Activated CD4-positive, alpha-beta T cell treated with anti-CD3 and anti-CD28 coated beads, Interleukin-2, amount 50 U/mL, for 1 hour (primary cell): ENCODE data around the gene ABI3.
A peak's percentile ranks its signal among the peaks of the same experiment; 100 is the strongest.

ENCODE experiments used
- DNase-seq: peaks from one replicate; pipeline ENCODE4 v3.0.0-alpha.2; 2020

Gene ABI3

DNA sequence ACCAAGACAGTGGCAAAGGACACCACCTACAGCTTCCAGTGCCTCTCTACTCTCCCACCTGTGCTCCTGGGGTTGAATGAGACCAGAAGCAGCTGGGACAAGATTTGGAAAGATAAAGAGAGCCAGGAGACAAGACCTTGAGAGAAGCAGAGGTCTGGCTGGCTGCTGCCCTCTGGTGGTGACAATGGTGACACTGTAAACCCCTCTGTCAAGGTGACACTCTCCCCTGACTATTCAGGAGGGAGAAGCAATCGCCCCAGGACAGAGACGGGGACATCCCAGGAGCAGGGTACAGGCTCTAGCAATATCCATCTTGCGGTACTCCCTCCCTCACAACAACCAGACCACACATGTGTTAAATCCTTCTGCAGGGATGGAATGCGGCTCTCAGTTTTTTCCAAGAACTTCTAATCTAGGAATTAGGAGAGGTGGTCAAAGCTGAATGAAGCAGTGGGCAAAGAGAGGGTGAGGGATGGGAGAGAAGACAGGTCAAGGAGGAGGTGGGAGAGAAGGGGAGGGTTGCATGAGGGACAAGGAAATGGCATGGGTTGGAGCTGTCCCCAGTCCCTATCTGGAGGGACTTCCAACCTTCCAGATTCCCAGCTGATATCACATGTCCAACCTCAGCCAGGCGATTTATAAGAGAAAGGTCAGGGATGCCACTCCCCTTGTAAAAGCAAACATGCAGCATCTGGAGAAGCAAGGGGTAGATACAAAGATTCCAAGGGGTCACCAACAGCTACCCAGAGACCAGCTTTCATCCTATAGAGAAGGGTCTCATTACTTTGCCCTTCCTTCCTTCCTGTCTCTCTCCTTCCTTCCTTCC, 17.1 kb downstream of the ABI3 start:
- peak; percentile 80 for DNase-seq

DNA sequence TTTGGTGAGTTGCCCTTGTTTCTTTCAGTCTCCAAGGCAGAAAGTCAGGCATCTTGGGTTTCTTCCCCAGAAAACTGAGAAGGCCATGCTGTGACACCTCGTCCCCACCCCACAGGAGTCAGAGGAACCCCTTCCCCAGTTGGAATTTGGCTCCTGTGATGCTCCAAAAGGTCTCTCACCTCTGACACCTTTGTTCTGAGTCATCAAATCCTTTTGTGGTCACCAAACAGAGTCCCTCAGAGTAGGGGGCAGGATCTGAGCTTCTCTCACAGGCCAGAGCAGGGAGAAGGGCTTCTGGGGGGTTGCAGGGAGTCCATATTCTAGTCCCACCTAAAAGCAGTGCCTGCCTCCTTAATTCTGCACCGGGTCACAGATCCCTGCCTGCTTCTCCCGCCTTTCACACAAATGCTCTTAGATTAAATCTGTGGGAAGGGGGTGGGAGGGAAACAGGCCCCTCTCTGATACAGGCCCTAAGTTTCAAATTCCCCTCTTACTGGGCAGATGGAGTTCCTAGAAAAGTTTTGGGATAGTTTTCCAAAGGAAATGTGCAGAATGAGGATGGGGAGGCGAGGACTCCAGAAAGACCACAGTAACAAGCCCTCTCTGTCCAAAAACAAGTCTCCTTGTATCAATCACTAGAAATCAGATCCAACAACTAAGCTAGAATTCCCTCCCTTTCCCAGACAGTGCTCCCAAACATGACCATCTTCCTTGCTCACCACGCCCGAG, 18.7 kb downstream of the ABI3 start:
- no peak for DNase-seq

DNA sequence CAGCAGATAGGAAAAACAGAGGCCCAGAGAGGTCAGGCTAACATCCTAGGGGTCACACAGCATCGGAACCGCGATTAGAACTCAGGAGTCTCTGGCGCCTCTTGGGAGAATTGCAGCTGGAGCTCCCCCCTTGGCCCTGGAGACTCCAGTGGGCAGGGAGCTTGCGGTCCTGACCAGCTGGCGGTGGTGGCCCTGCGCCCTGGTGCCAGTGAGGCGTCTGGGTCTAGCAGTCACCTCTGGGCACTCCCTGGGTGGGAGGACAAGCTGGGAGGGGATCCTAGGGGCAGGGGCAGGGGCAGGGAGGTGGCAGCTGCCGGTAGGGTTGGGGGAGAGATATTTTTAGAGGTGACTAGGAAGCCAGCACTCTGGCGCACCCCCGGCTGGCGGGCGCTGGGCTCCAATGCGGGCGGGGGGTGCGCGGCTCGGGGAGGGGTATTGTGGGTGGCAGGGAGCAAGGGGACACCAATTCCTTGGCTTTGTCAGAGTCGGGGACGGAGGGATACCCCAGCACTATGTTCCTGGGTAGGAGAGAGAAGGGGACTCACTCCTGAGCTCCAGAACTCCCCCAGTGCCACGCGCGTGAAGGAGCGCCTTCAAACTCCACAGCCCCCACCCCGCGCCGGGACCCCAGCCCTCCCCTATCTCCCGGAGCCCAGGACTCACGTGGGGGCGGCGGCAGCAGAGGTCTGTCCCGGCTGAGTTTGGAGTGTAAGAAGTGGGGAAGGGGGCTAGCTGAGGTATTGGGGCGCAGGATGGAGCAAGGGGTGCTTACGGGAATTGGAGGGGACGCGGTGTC, 19.5 kb downstream of the ABI3 start:
- DNase-seq = no peak

DNA sequence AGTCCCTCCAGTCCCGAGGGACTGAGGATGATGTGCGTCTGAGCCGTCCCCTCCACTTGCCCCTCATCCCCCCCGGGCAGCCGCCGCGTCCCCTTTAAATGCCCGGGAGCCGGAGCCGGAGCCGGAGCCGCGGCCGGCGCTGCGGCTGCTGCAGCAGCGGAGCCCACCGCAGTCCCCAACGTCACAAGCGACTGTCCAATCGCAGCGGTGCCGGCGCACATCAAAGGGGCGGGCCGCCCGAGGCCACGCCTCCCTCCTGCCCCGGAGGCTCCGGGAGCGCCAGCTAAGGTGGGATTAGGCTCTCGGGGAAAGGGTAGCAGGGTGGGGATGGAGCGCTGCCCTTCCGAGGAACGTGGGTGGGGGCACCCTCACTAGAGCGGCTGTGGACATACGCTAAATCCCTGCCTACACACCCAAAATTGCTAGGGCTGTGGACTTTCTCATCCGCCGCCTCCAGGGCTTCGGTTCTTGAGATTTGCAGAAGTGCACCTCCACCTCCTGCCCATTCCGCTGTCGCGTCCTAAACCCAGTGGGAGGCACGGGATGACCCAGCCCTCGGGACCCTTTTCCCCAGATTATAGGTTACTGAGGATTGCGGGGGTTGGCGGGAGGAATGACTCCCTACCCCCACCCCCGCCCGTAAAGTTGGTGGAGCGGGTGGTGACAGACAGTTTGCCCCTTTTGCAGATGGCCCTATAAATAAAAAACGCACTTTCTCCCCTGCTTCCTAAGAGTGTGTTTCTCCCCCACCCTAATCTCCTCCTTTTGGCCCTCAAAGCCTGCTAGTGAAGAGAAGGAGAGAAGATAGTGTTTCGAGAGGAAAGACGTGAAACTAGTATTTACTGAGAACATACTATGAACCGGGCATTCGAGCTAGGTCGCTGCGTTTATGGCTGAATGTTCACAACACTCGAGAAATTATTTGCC, 20.4 kb downstream of the ABI3 start, which contains the start of gene PHOSPHO1:
TSS of gene PHOSPHO1 (minus strand) at position 152 of the 927 bp plus-strand sequence. CDS start 4,096 bp downstream, outside the sequence.
- DNase-seq = peak; percentile 85

DNA sequence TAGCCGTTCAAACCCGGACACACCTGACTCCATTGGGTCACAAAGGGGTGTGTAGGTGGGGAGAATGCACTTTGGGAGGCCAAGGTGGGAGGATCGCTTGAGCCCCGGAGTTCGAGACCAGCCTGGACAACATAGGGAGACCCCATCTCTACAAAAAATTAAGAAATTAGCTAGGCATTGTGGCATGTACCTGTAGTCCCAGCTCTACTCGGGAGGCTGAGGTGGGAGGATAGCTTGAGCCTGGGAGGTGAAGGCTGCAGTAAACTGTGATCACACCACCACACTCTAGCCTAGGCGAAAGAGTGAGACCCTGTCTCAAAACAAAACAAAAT, 21.0 kb downstream of the ABI3 start:
- DNase-seq = no peak

DNA sequence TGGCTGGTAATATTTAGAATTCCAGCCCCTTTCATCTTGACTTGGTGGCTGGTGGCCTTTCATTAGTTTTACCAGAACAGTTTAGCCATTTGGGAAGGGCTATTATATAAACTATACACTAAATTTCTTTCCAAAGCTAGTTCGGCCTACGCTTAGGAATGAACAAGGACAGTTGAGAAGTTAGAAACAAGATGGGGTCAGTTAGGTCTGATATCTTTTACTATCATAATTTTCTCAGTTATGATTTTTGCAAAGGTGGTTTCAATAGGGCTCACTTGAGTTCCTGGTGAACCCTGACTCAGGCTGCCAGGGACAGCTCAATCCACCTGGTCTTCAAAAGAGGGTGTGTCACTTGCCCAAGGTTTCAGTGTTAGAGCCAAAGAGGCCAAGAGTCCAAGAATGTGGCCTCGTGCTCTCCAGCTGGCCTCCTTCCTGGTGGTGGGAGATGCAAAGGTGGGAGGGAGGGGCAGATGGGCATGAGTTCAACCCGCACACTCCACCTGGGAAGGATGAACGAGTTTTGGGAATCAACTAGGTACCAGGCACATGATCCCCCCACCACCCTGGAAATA, 24.1 kb downstream of the ABI3 start:
- DNase-seq = no peak

DNA sequence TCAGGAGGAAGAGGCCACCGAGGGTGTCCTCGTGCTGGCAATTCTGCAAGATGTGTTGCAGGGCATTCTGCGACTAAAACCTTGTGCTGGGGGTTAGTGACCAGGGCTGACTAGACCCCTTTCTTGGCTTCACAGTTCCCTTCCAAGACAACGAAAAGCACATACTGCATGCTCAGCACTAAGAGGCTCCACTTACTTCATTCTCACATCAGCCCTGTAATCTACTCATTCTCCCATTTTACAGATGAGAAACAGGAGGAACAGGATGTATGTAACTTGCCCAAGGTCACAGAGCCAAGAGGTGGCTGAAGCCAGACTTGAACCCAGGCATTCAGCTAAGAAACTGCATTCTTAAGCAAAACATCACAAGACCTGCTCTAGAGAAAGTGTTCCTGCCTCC, 25.4 kb downstream of the ABI3 start:
- DNase-seq = no peak

DNA sequence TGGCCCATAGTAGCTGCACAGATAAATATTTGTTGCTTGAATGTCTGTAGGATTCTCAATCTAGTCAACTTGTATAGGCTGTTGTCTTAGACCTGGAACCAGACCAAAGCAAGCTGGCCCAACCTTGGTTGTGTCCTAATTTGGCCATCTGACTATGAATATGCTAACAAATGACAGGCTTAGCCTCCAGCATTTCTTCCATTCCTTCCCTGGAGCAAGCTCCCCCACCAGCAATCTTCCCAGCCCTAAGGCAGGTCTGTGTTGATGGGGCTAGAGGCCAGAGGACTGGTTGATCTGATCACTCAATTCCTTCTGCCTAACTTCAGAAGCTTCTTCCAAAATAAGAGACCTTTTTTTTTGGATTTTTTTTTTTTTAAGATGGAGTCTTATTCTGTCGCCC, 29.5 kb downstream of the ABI3 start:
- no peak for DNase-seq

DNA sequence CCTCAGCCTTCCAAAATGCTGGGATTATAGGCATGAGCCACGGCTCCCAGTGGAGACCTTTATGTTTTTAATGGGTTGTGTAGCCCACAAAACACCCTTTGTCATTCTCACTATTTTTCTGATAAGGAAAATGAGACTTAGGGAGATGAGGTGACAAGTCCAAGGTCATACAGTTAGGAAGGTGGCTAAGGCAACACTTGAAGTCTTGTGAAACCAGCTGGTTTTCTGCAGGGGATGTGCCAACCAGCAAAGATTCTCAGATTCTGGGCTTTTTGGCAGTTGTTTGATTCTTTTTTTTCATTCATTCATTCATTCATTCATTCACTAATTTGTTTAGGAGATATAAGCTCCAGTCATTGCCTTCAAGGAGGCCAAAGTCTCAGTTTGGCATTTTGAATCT, 30.1 kb downstream of the ABI3 start:
- DNase-seq = no peak

DNA sequence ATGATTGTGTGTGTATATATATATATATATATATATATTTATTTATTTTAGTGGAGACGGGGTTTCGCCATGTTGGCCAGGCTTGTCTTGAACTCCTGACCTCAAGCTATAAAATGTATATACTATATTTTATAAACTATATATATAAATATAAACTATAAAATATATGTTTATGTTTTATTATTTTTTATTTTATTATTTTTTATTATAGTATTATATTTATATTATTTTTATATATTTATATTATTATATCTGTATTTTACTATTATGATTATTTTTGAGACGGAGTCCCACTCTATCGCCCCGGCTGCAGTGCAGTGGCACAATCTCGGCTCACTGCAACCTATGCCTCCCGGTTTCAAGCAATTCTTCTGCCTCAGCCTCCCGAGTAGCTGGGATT, 30.5 kb downstream of the ABI3 start:
- no peak for DNase-seq

DNA sequence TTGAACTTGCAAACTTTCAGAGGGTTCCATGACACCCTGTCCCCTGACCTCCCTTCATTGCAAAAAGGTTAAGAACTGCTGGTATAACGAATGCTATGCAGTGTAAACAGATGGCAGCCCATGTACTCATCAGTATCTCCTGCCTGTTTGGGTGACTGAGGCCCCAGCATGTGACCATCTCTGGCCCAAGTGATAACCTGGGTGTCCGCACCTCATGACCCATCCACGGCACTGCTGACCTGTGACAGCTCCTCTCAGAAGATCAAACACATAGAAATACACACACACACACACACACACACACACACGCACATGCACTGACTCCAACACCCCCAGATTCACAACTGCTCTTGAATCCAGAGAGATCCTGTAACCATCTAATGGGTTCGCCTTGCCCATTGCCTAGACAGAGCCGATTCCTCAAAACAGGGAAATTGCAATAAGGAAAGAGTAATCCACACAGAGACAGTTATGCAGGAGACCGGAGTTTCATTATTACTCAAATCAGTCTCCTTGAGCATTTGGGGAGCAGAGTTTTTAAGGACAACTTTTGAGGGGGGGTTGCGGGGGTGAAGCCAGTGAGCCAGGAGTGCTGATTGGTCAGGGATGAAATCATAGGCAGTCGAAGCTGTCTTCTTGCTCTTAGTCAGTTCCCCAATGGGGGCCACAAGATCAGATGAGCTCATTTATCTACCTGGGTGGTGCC, 31.3 kb downstream of the ABI3 start:
- DNase-seq = no peak

DNA sequence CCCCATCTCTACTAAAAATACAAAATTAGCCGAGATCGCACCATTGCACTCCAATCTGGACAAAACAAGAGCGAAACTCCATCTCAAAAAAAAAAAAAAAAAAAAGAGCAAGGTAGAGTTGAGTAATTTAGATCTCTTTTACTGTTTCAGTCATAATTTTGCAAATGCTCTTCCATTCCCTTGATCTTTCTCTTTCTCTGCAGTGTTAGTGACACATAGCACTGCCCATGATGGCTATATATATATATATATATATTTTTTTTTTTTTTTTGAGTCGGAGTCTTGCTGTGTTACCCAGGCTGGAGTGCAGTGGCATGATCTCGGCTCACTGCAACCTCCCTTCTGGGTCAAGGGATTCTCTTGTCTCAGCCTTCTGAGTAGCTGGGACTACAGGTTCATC, 32.3 kb downstream of the ABI3 start:
- DNase-seq = no peak

DNA sequence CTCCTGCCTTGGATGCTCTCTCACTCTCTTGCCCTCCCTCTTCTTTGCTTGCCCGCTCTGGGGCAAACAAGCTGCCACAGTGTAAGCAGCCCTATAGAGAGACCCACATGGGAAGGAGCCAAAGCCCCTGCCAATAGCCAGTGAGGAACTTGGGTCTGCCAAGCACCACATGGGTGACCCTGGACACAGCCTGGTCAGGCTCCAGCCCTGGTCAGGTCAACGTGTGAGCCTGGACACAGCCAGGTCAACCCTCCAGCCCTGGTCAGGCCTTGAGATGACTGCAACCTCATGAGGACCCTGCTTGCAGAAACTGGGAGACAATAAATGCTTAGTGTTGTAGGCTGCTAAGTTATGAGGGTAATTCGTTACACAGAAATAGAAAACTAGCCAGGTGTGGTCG, 34.3 kb downstream of the ABI3 start:
- DNase-seq = no peak

DNA sequence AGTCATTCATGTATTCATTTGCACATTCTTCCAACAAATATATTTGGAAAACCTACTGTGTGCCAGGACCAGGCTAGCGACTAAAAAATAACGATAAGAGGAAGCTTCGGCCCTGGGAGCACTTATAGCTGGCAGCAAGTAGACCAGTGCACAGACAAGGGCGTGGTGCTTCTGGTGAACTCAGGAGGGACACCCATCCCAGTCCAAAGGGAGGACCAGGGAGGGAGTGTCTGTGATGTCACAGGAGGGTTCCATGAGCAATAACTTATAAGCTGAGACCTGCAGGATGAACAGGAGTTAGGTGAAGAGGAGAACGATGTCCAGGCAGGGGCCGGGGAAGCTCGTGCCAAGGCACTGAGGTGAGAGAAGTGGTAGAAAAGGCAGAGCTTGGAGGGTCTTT, 37.4 kb downstream of the ABI3 start:
- DNase-seq = no peak

DNA sequence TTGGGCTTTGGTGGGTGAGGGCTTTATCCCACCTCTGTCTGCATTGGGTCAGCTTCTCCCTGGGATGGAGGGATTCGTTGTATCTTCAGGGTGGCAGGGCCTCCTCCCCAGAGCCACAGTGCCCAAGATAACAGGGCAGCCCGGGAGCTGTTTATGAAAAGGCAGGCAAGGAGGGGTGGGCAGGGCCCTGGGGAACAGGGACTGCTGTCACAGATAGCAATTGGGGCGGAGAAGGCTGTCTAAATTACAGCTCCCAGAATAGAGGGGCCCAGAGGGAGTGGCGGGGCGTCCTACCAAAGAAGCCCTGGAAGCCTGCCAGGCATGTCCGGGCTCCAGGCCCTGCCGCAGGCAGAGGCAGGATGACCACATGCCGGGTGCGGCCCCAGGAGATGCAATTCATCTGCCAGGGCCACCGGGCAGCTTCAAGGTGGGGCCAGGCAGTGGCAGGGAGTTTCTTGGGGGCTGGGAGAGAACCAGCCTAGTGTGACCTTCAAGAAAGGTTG, 38.8 kb downstream of the ABI3 start:
- no peak for DNase-seq

DNA sequence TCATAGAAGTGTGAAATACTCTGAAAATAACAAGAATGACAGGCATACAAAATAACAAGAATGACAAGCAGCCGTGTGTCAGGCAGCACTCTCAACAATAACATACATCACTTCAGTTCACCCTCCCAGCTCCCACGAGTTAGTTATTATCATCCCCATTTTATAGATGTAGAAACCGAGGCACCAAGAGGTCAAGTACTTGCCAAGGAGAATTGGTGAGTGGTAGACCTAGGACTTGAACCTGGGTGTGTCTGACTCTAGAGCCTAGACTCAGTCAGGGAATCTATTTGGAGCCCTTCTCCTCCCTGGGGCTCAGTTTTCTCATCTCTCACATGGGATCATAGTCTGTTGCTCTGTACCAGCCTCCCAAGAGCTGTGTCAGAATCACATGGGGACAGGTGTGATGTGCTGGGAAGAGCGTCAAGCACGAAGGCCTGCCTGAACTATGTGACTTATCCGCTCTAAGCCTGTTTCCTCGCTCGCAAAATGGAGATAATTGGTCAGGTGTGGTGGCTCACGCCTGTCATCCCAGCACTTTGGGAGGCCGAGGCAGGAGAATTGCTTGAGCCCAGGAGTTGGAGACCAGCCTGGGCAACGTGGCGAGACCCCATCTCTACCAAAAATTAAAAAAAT, 39.5 kb downstream of the ABI3 start:
- no peak for DNase-seq

DNA sequence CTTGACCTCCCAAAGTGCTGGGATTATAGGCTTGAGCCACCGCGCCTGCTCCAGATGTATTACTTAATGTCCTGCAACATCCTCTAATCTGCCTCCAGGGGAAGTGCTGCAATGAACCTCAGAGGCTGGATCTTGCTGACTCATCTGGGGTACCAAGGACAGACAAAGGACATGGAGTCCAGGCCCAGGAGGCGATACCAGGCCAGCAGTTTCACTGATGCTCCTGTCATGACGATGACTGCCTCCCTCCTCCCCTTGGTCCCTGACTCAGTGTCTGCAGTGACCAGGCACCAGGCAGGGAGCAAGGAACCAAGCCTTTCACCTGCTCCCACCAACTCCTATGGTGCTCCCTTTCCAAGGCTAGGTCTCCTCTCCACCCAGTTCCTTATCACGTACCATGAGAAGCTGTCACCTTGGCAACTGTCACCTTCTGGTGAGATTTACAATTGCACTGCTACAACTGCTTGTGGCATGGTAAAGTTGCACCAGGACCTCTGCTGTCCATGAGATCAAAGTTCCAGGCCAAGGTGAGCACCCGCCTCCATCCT, 41.7 kb downstream of the ABI3 start:
- no peak for DNase-seq

DNA sequence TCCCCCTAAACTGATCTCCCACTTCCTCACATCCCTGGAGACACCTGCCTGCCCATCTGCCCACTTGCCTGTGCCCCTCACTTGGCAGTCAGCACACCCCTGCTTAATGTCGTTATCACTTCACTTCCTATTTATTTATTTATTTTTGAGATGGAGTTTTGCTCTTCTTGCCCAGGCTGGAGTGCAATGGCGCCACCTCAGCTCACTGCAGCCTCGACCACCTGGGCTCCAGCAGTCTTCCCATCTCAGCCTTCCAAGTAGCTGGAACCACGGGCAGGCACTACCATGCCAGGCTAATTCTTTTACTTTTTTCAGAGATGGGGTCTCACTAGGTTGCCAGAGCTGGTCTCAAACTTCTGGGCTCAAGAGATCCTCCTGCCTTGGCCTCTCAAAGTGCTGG, 43.6 kb downstream of the ABI3 start:
- DNase-seq = no peak

DNA sequence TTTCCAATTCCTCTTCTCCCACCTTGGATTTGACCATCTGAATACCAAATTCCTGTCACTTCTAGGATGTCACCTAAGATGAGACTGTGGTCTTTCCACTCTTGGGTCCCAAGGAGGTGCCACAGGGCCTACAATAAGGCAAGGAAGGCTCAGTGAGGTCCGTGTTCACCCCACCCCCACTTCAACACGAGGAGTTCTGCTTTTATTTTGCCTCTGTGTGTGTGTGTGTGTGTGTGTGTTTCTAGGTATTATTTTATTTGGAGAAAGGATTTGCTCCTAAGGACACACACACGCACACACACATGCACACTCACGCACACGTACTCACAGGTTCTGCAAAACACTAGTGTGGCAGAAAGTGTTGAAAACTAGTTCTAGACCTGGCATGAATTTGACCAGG, 44.6 kb downstream of the ABI3 start:
- no peak for DNase-seq

DNA sequence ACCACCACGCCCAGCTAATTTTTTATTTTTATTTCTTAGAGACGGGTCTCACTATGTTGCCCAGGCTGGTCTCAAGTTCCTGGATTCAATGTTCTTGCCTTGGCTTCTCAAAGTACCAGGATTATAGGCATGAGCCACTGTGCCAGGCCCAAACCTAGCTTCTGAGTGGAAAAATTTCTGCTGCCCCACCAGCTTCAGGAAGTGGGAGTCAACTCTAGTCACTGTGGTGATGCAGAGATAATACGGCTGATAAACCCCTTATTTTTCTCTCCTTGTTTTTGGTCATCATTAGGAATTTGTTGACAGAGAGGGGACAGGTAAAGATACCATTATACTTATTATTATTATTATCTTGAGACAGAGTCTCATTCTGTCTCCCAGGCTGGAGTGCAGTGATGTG, 47.9 kb downstream of the ABI3 start:
- DNase-seq = no peak

DNA sequence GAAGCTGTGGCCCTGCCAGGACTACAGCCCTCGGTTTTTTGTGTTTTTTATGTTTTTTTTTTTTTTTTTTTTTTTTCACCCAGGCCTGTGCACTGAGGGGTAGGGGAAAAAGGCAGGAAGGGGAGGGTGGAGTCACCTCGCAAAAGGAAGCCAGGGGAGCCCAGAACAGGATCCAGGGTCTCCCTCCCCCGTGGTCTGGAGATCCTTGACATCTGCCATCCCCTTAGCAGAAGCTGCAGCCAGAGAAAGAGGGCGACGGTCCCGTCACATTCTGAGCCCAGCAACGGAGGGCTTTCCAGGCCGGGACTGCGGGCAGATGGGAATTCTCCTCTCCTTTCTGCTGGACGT, 49.1 kb downstream of the ABI3 start:
- no peak for DNase-seq
